H1 (cell line): ENCODE data around the gene HPS3. TPM values are rescaled to one million over a fixed set of nuclear protein-coding genes. Genes with fewer than 3 reads are reported as not detected.

ENCODE experiments used
- CTCF ChIA-PET: fragments of 300-600 bp; sonication (Branson Sonifier 250); formaldehyde crosslinking; loops from one replicate; lab custom pipeline; 2021; ENCODE audit not compliant: partially characterized antibody; lab: Charles Lee
- POLR2A ChIA-PET: fragments of 300-600 bp; sonication (Branson Sonifier 250); formaldehyde crosslinking; loops from one replicate; lab custom pipeline; 2021; ENCODE audit warnings: inconsistent platforms; ENCODE audit not compliant: partially characterized antibody; lab: Charles Lee
- DNase-seq, 2 experiments: peaks; one replicate each; pipeline versions ENCODE4 v3.0.0 to v3.0.0-alpha.2; 2010 to 2022; ENCODE audit warnings: low spot score in 2 of 2, low read depth in 1 of 2, mixed read lengths in 1 of 2
- FAIRE-seq: peaks from 2 replicates; lab custom pipeline; 2011; peaks lifted over from hg19 to GRCh38; lab: Jason Lieb, UNC
- H2AFZ ChIP-seq: 2 replicates; pipeline ENCODE4 v1.8.1; 2012; ENCODE audit warnings: low read length, inconsistent platforms
- H2AK5ac ChIP-seq: 2 replicates; pipeline ENCODE4 v1.6.1; 2013; ENCODE audit warnings: low read depth, low read length
- H2BK120ac ChIP-seq: replicated peaks from 2 replicates; pipeline ENCODE3; 2013; ENCODE audit warnings: low read depth, low read length, inconsistent platforms
- H2BK12ac ChIP-seq: 2 replicates; pipeline ENCODE4 v1.6.1; 2013; ENCODE audit warnings: low read depth, low read length
- H2BK15ac ChIP-seq: 2 replicates; pipeline ENCODE4 v1.6.1; 2013; ENCODE audit warnings: low read length
- H2BK20ac ChIP-seq: 2 replicates; pipeline ENCODE4 v1.6.1; 2013; ENCODE audit warnings: low read length
- H2BK5ac ChIP-seq: 2 replicates; pipeline ENCODE4 v1.6.1; 2013; ENCODE audit warnings: low read depth, low read length
- H3K14ac ChIP-seq: 2 replicates; pipeline ENCODE4 v1.6.1; 2013; ENCODE audit warnings: inconsistent platforms; ENCODE audit not compliant: insufficient read length
- H3K18ac ChIP-seq: 2 replicates; pipeline ENCODE4 v1.6.1; 2013; ENCODE audit warnings: low read length; ENCODE audit errors: extremely low read depth
- H3K23ac ChIP-seq: 2 replicates; pipeline ENCODE4 v1.6.1; 2013; ENCODE audit warnings: inconsistent platforms; ENCODE audit not compliant: insufficient read length
- H3K23me2 ChIP-seq: 2 replicates; pipeline ENCODE4 v1.6.1; 2013; ENCODE audit warnings: low read depth, low read length
- H3K27ac ChIP-seq: 2 replicates; pipeline ENCODE4 v1.6.1; 2011; ENCODE audit warnings: low read depth, low read length, inconsistent platforms
- H3K27me3 ChIP-seq, 4 experiments: replicated peaks in 1 of 4; 1 replicate in 1 of 4; 2 replicates in 3 of 4; pipeline versions ENCODE4 v1.6.1 to v1.8.1; 2011 to 2013; ENCODE audit warnings: low read length in 3 of 4, mild to moderate bottlenecking in 3 of 4, inconsistent platforms in 2 of 4, mixed read lengths in 2 of 4, moderate library complexity in 1 of 4; ENCODE audit not compliant: control insufficient read depth in 3 of 4, insufficient read depth in 3 of 4; ENCODE audit errors: extremely low read depth in 1 of 4
- H3K36me3 ChIP-seq, 4 experiments: 2 replicates each; pipeline versions ENCODE4 v1.6.1 to v1.8.1; 2011 to 2013; ENCODE audit warnings: mild to moderate bottlenecking in 4 of 4, low read length in 3 of 4, moderate library complexity in 2 of 4, control low read depth in 1 of 4, inconsistent platforms in 1 of 4; ENCODE audit not compliant: insufficient read depth in 4 of 4, control insufficient read depth in 2 of 4
- H3K4ac ChIP-seq: replicated peaks from 2 replicates; pipeline ENCODE3; 2013; ENCODE audit warnings: low read length, low read depth, mixed read lengths, inconsistent platforms; ENCODE audit not compliant: insufficient read length
- H3K4me1 ChIP-seq, 4 experiments: replicated peaks in 1 of 4; 1 replicate in 1 of 4; 2 replicates in 3 of 4; pipeline versions ENCODE4 v1.6.1 to v1.8.1; 2011 to 2013; ENCODE audit warnings: low read length in 3 of 4, inconsistent platforms in 2 of 4, mixed read lengths in 1 of 4; ENCODE audit not compliant: insufficient read depth in 4 of 4, control insufficient read depth in 3 of 4
- H3K4me2 ChIP-seq, 2 experiments: 2 replicates each; pipeline versions ENCODE4 v1.6.1 to v1.8.1; 2011 to 2013; ENCODE audit warnings: low read depth in 2 of 2, low read length in 2 of 2, control low read depth in 1 of 2, inconsistent platforms in 1 of 2, mild to moderate bottlenecking in 1 of 2; ENCODE audit not compliant: insufficient read depth in 1 of 2
- H3K4me3 ChIP-seq, 4 experiments: fragments of 200-600, 300-600 bp in 1 of 4; sonication (generic), shearing (Covaris generic), sonication (Bioruptor Twin) in 1 of 4; 2 replicates each; pipeline versions ENCODE4 v1.5.1 to v1.8.1; 2011 to 2016; ENCODE audit warnings: low read length in 4 of 4, low read depth in 3 of 4, control low read depth in 2 of 4, inconsistent platforms in 2 of 4, mild to moderate bottlenecking in 2 of 4, mixed read lengths in 1 of 4, moderate library complexity in 1 of 4; ENCODE audit not compliant: insufficient read depth in 2 of 4; ENCODE audit errors: extremely low read depth in 1 of 4
- H3K56ac ChIP-seq: replicated peaks from 2 replicates; pipeline ENCODE3; 2013; ENCODE audit warnings: low read depth, mild to moderate bottlenecking, mixed read lengths, low read length, inconsistent platforms; ENCODE audit not compliant: insufficient read length
- H3K79me1 ChIP-seq: 2 replicates; pipeline ENCODE4 v1.6.1; 2013; ENCODE audit warnings: low read depth, low read length, control low read depth
- H3K79me2 ChIP-seq, 2 experiments: 2 replicates each; pipeline versions ENCODE4 v1.6.1 to v1.8.1; 2012 to 2013; ENCODE audit warnings: low read length in 2 of 2, mild to moderate bottlenecking in 2 of 2, inconsistent platforms in 1 of 2; ENCODE audit not compliant: insufficient read depth in 2 of 2, control insufficient read depth in 1 of 2
- H3K9ac ChIP-seq, 4 experiments: replicated peaks in 1 of 4; 1 replicate in 1 of 4; 2 replicates in 3 of 4; pipeline versions ENCODE4 v1.6.1 to v1.8.1; 2011 to 2013; ENCODE audit warnings: low read depth in 3 of 4, low read length in 3 of 4, control low read depth in 2 of 4, mild to moderate bottlenecking in 2 of 4, moderate library complexity in 2 of 4, inconsistent platforms in 1 of 4; ENCODE audit errors: extremely low read depth in 1 of 4
- H3K9me3 ChIP-seq, 2 experiments: 2 replicates each; pipeline versions ENCODE4 v1.6.1 to v1.8.1; 2012 to 2013; ENCODE audit warnings: mild to moderate bottlenecking in 2 of 2, moderate library complexity in 2 of 2, control low read depth in 1 of 2, inconsistent platforms in 1 of 2, low read depth in 1 of 2, low read length in 1 of 2, mixed read lengths in 1 of 2; ENCODE audit not compliant: insufficient read depth in 2 of 2
- H4K20me1 ChIP-seq, 2 experiments: replicated peaks in 1 of 2; 2 replicates each; pipeline versions ENCODE3 to v1.8.1; 2011 to 2013; ENCODE audit warnings: inconsistent platforms in 2 of 2, low read length in 2 of 2, mild to moderate bottlenecking in 1 of 2; ENCODE audit not compliant: insufficient read depth in 2 of 2, control insufficient read depth in 1 of 2
- H4K5ac ChIP-seq: 2 replicates; pipeline ENCODE4 v1.6.1; 2013; ENCODE audit warnings: low read length, low read depth, mixed read lengths, inconsistent platforms; ENCODE audit not compliant: insufficient read length
- H4K8ac ChIP-seq: 2 replicates; pipeline ENCODE4 v1.8.0; 2013; ENCODE audit warnings: mild to moderate bottlenecking, moderate library complexity, low read length, inconsistent platforms; ENCODE audit not compliant: insufficient read depth; ENCODE audit errors: extremely low read depth
- H4K91ac ChIP-seq: replicated peaks from 2 replicates; pipeline ENCODE3; 2013; ENCODE audit warnings: low read length, mixed read lengths, inconsistent platforms; ENCODE audit not compliant: insufficient read length
- KDM4A ChIP-seq: IDR thresholded peaks from one replicate; pipeline ENCODE4 v1.7.1; 2012; ENCODE audit warnings: low read depth, mild to moderate bottlenecking, moderate library complexity, low read length, inconsistent platforms; ENCODE audit not compliant: severe bottlenecking
- POU5F1 ChIP-seq: IDR thresholded peaks from 2 replicates; pipeline ENCODE4 v1.6.1; 2011; ENCODE audit warnings: low read depth, mild to moderate bottlenecking, low read length, moderate library complexity
- SP1 ChIP-seq: IDR thresholded peaks from 2 replicates; pipeline ENCODE4 v1.6.1; 2011; ENCODE audit warnings: low read depth, low read length
- WGBS, 2 experiments: shearing (Covaris generic) in 1 of 2; methylation state at CpG; one replicate each; pipeline versions ENCODE4 v1.1.6 to v1.1.7; 2013 to 2015; ENCODE audit warnings: low lambda C conversion rate in 2 of 2, mixed read lengths in 2 of 2, inconsistent platforms in 1 of 2, low coverage in 1 of 2, missing lambda C conversion rate in 1 of 2; ENCODE audit not compliant: insufficient replicate concordance in 2 of 2, insufficient coverage in 1 of 2, insufficient read length in 1 of 2; ENCODE audit errors: extremely low coverage in 1 of 2, missing lambda C conversion rate in 1 of 2; 5-methylcytosine and 5-hydroxymethylcytosine counted together
- polyA plus RNA-seq, 7 experiments: library from polyadenylated mRNA; depleted of rRNA in 3 of 7; stranded (reverse) in 5 of 7; unstranded in 2 of 7; fragments of >200 nt in 5 of 7; fragments of 200-250 nt in 2 of 7; gene quantifications; 1 replicate in 5 of 7; 2 replicates in 1 of 7; 4 replicates in 1 of 7; pipeline versions ENCODE4 v1.2.1 to v1.2.3, GENCODE V29; 2011 to 2013; ENCODE audit warnings: missing spikeins in 2 of 7, mixed read lengths in 2 of 7
- total RNA-seq: library from RNA; stranded (reverse); fragmentation: NEBNext Ultra II Directional; extraction: Animal tissue kit (Norgen Biotek cat#: 25700); gene quantifications from 2 replicates; pipeline ENCODE4 v1.2.1, GENCODE V29; 2021

HPS3 gene
- total and polyA plus RNA-seq, 2 of the 8 experiments (the other 6 are each of a cell fraction or from before 2014, with no cell fraction given), result 23.7 to 48.7 TPM

- H2BK5ac ChIP-seq, result no peak overlapping the region
- DNase-seq, result no peak
- H3K4me2 ChIP-seq, result peak overlapping the region; percentile 17 to 72; a peak in 3 of 4 replicates
- no peak overlapping the region for H2AK5ac ChIP-seq
- peaks cover 3 to 11% (median 7%) of the 10 kb centered on the region in 4 experiments for H3K4me1 ChIP-seq
- no peak overlapping the region for H3K23ac ChIP-seq
- H2AFZ ChIP-seq, result no peak overlapping the region
- no peaks in the 10 kb centered on the region for H3K9me3 ChIP-seq
- no peak overlapping the region for H2BK120ac ChIP-seq
- no peaks in the 10 kb centered on the region; the same call in 1 of the 2 replicates for H3K79me1 ChIP-seq
- TF ChIP-seq SP1, result no peak
- TF ChIP-seq KDM4A, result no peak
- TF ChIP-seq POU5F1, result no peak
- TF ChIP-seq, all 59 proteins: peak for 0
- Histone ChIP-seq H2BK20ac (no peak overlapping the region), H3K79me2 (peaks cover 0 to 57% of the 10 kb centered on the region in 2 experiments; a peak in 2 of 4 replicates), H3K9ac (peak overlapping the region in 1 of 4 experiments; percentile 10; a peak in 1 of 7 replicates), H3K27ac (no peak overlapping the region), H3K36me3 (no peaks in the 10 kb centered on the region; a peak in 1 of 8 replicates), H3K4ac (no peak overlapping the region), H4K5ac (no peak overlapping the region), H2BK12ac (no peak overlapping the region), H2BK15ac (no peak overlapping the region), H3K14ac (no peak overlapping the region), H4K91ac (no peak overlapping the region), H3K4me3 (peak overlapping the region in 1 of 4 experiments; percentile 84; a peak in 1 of 8 replicates), H3K27me3 (no peaks in the 10 kb centered on the region; a peak in 1 of 7 replicates), H3K23me2 (peaks cover 3% of the 10 kb centered on the region; the same call in 1 of the 2 replicates), H4K20me1 (no peaks in the 10 kb centered on the region), H4K8ac (no peak overlapping the region), H3K56ac (no peak overlapping the region), H3K18ac (no peak overlapping the region)
- ChIA-PET CTCF (interaction anchor here (0.6 to 2.0 kb wide), 6 partner anchors 11 to 222 kb away, joined by 3 to 15 read pairs (median 3); no protein-coding TSS in a partner anchor), POLR2A (interaction anchor here (1.3 kb wide), 1 partner anchor 11 kb away, joined by 3 read pairs; no protein-coding TSS in a partner anchor)
- 88% methylated on average over 4 of the region's 4 CpGs; no CpG with 5 or more reads in 1 of the 2 experiments for WGBS, 2 experiments
- FAIRE-seq, result no peak
Observed at GRCh38 chr3:149131589-149131988, 2.2 kb downstream of the HPS3 start.
